GM18519 (cell line): Measurements from ENCODE around the gene TGFBR3L.
A peak's percentile ranks its signal among the peaks of the same experiment; 100 is the strongest.
"Not testable (repeated sequence)": the region's sequence is repeated elsewhere in the genome, so short reads cannot be mapped to it uniquely, and the experiment has no call there.

Experiments used
- ATAC-seq: cut with Tn5 transposase; IDR thresholded peaks from one replicate; pipeline ENCODE4 v1.9.1; 2021; ENCODE audit warnings: mild to moderate bottlenecking, moderate library complexity; ENCODE audit not compliant: unreplicated experiment, low FRiP score

The TGFBR3L gene

DNA sequence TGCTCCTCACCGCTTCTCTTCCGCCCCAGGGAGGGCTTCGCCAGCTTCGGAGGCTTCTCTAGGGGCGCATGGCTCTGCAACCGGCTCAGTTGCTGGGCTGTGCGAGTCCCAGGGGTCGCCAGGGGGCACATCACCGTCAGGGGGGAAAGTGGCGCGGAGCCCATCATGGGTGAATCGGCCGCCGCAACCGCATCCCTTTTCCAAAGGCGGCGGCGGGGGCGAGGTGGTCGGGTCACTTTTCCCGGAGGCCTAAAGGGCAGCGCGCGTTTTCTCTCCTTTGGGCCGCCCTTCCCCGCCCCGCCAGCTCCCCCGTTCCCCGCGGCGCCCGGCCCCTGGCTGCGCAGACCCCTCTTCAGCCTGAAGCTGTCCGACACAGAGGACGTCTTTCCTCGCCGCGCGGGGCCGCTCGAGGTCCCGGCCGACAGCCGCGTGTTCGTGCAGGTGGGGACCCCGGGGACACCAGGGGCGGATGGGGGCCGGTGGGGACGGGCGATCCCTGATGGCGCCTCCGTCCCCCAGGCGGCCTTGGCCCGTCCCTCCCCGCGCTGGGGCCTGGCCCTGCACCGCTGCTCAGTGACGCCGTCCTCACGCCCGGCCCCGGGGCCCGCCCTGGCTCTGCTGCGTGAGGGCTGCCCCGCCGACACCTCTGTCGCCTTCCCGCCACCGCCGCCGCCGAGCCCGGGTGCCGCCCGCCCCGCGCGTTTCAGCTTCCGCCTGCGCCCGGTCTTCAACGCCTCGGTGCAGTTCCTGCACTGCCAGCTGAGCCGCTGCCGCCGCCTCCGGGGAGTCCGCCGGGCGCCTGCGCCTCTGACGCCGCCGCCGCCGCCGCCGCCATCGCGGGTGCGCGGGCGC is 1.7 kb downstream of the TGFBR3L start:
- ATAC-seq, result no peak

- ATAC-seq, result no peak
Measured at GRCh38 chr19:7916955-7917266, 2.3 kb downstream of the TGFBR3L start.

DNA sequence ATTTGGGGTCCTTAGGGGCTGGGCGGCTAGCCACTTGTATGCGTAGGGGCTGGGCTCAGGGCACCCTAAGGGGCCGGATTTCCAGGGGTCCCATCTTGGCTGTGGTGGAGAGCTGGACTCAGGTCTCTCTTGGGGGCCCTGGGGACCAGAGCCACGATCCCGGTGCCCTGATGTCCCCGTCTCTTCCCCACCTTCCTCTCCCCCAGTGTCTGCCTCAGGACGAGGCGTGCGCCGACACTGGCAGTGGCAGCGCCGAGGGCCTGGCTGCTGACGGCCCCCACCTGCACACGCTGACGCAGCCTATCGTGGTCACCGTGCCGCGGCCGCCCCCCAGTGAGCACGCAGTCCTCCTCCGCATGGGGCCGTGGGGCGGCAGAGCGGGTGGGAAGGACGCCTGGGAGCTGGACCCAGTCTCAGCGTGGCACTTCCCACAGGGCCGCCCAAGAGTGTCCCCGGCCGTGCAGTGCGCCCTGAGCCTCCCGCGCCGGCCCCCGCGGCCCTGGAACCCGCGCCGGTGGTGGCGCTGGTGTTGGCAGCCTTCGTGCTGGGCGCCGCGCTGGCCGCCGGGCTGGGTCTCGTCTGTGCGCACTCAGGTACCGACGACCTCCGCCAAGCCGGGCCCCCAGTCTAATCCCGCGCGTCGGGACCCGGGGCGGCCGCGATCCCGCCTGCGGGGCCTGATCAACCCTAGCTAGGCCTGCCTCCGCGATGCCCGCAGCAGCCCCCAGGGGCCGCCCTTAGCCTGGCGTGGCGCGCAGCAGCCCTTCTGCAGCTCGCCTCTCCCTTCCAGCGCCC is 2.8 kb downstream of the TGFBR3L start:
- no peak for ATAC-seq

- not testable (repeated sequence) for ATAC-seq
Measured at GRCh38 chr19:7918062-7918614, 3.5 kb downstream of the TGFBR3L start.

GRCh38 chr19:7918615-7919421 is 4.2 kb downstream of the TGFBR3L start:
- ATAC-seq, result no peak

DNA sequence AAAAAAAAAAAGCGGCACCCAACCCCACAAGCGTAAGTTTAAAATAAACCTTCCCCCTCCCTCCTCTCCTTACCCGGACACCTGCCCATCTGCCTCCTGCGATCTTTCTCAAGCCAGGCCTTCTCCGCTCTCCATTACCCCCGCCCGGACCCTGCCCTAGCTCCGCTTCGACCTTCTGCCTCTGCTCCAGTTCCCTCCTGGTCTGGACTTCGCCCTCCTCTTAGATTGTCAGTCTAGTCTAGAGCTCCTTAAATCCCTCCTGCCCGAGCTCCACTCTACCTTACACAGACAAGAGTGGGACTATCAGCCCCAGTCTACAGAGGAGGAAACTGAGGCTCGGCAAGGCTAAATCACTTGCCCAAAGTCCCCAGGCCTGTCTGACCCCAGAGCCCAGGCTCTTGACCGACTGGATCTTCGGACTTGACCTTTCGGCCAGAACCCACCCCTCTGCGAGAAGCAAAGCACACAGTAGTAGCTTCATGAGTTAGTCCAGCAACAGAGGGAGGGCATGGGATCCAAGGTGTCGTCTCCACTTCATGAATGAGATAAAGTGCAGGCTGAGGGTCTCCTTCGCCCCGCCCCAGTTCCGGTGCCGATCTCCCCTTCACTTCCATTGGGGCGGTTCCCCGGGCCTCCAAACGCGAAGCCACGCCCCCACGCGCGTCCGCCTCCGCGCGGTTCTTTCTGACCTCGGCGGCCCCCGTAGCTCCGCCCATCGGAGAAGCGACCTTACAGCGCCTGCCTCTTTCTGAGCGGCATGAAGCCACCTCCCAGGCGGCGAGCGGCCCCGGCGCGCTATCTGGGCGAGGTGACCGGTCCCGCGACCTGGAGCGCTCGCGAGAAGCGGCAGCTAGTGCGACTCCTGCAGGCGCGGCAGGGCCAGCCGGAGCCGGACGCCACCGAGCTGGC is 5.2 kb downstream of the TGFBR3L start, which contains the start of gene SNAPC2:
Gene SNAPC2, plus strand, starts transcription at position 729 of the 909 bp plus-strand sequence. Its CDS starts 29 bp downstream, at position 758.
- ATAC-seq, result peak; percentile 41

GRCh38 chr19:7920519-7921301 is 6.1 kb downstream of the TGFBR3L start:
- peak; percentile 38 for ATAC-seq

GRCh38 chr19:7921302-7921966 is 6.8 kb downstream of the TGFBR3L start:
- ATAC-seq, result no peak

DNA sequence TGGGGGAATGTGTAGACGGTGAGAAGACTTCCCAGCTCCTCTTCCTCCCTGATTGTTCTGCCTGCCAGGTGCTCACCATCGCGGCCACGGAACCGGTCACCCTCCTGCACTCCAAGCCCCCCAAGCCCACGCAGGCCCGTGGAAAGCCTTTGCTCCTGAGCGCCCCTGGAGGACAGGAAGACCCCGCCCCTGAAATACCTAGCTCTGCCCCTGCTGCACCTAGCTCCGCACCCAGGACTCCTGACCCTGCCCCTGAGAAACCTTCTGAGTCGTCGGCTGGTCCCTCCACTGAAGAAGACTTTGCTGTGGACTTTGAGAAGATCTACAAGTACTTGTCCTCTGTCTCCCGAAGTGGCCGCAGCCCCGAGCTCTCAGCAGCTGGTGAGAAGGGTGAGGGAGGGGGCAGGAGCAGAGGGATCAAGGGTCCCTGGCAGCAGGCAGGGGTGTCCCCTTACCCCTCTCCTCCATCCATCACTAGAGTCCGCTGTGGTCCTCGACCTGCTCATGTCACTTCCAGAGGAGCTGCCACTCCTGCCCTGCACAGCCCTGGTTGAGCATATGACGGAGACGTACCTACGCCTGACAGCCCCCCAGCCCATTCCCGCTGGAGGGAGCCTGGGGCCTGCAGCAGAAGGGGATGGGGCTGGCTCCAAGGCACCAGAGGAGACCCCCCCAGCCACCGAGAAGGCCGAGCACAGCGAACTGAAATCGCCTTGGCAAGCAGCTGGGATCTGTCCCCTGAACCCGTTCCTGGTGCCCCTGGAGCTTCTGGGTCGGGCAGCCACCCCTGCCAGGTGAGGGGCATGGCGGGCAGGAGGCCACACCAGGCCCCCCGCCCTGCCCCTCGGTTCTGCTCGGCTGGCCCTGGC is 7.6 kb downstream of the TGFBR3L start:
- ATAC-seq, result no peak

- no peak for ATAC-seq
Measured at GRCh38 chr19:7922836-7923195, 8.2 kb downstream of the TGFBR3L start.

- no peak for ATAC-seq
Measured at GRCh38 chr19:7923295-7924191, 8.9 kb downstream of the TGFBR3L start.

GRCh38 chr19:7924241-7924640 is 9.6 kb downstream of the TGFBR3L start:
- ATAC-seq, result no peak

DNA sequence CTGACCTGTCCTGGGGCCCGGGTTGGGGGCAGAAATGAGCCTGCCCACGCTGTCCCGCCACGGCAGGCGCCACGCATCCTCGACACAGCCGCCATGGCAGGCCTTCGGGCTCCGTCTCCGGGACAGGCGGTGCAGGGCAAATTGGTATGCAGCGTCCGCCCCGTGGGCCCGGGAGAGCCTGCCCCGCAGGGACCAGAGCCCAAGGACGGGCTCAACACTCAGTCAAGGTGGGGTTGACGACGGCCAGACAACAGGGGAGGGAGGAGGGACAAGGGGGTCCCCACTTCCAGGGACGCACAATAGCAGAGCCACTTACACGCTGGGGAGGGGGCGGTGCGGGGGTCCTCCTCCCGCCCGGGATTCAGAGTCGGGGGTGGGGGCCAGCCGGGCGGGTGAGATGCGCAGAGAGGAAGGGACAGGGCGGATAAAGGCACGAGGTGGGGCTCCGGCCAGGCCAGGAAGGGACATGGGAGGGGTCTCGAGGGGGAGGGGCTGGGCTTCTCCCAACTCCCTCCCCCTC is 10.1 kb downstream of the TGFBR3L start:
- no peak for ATAC-seq

GRCh38 chr19:7925171-7925851 is 10.7 kb downstream of the TGFBR3L start:
- no peak for ATAC-seq

- no peak for ATAC-seq
Measured at GRCh38 chr19:7926021-7926726, 11.5 kb downstream of the TGFBR3L start, which contains the start of gene CTXN1. CTXN1 (minus strand) TSS chr19:7926135; CDS start chr19:7925538, 597 bp downstream.
